H1 (cell line): ENCODE data around the gene RIN2. TPM values are rescaled to one million over a fixed set of nuclear protein-coding genes. Genes with fewer than 3 reads are reported as not detected.

Experiments used
- EP300 ChIP-seq, 2 experiments: IDR thresholded peaks; 1 replicate in 1 of 2; 2 replicates in 1 of 2; pipeline ENCODE4 v1.6.1; 2011 to 2012; ENCODE audit warnings: low read depth in 2 of 2, low read length in 2 of 2, mild to moderate bottlenecking in 2 of 2, borderline replicate concordance in 1 of 2, inconsistent platforms in 1 of 2, moderate library complexity in 1 of 2
- SRF ChIP-seq: IDR thresholded peaks from 2 replicates; pipeline ENCODE4 v1.6.1; 2011; ENCODE audit warnings: mild to moderate bottlenecking, low read depth, low read length, moderate library complexity
- polyA plus RNA-seq, 7 experiments: library from polyadenylated mRNA; depleted of rRNA in 3 of 7; stranded (reverse) in 5 of 7; unstranded in 2 of 7; fragments of >200 nt in 5 of 7; fragments of 200-250 nt in 2 of 7; gene quantifications; 1 replicate in 5 of 7; 2 replicates in 1 of 7; 4 replicates in 1 of 7; pipeline versions ENCODE4 v1.2.1 to v1.2.3, GENCODE V29; 2011 to 2013; ENCODE audit warnings: missing spikeins in 2 of 7, mixed read lengths in 2 of 7
- total RNA-seq: library from RNA; stranded (reverse); fragmentation: NEBNext Ultra II Directional; extraction: Animal tissue kit (Norgen Biotek cat#: 25700); gene quantifications from 2 replicates; pipeline ENCODE4 v1.2.1, GENCODE V29; 2021

The RIN2 gene
- total and polyA plus RNA-seq, 2 of the 8 experiments (the other 6 are each of a cell fraction or from before 2014, with no cell fraction given), result 0.20 to 1.3 TPM

GRCh38 chr20:19807191-19807945, 49.3 kb downstream of the RIN2 start (continued):
- no peak for TF ChIP-seq SRF
- TF ChIP-seq EP300 (IDR thresholded peaks at IDR 0.05; ENCODE audit: borderline replicate concordance in 1 of 2, low read depth in 2 of 2, low read length in 2 of 2), result no peak
